ENCODE data around the gene ZNF837. TPM values are rescaled to one million over a fixed set of nuclear protein-coding genes. Genes with fewer than 3 reads are reported as not detected.
"Not testable (repeated sequence)": the region's sequence is repeated elsewhere in the genome, so short reads cannot be mapped to it uniquely, and the experiment has no call there.

ZNF837 gene
- total RNA-seq, 1 experiment from 2014 or later: 3.3 TPM

- DNase-seq: no peak
- Histone ChIP-seq H4K20me1 (ENCODE audit: insufficient read depth) (no peaks in the 10 kb centered on the region), H2AFZ (no peak overlapping the region), H3K27me3 (ENCODE audit: insufficient read depth, low read depth) (no peaks in the 10 kb centered on the region), H3K27ac (no peak overlapping the region), H3K9me2 (ENCODE audit: insufficient read depth) (no peaks in the 10 kb centered on the region), H3F3A (ENCODE audit: insufficient read depth, low read depth) (no peaks in the 10 kb centered on the region), H3K4me1 (replicated peaks; ENCODE audit: insufficient read depth) (no peaks in the 10 kb centered on the region), H3K4me3 (no peak overlapping the region), H3K9me3 (ENCODE audit: insufficient read depth, low read depth) (no peaks in the 10 kb centered on the region), H3K36me3 (ENCODE audit: low read depth) (no peaks in the 10 kb centered on the region), H3K79me2 (ENCODE audit: low read depth) (no peaks in the 10 kb centered on the region), H3K4me2 (no peak overlapping the region)
- POLR2A ChIA-PET (ENCODE audit: unreplicated experiment): no interaction called here
- CTCF ChIA-PET: no interaction called here
- intact Hi-C loops (cut with micrococcal nuclease; ENCODE audit: unreplicated experiment): no loop called here
- BruUV-seq (replicated peaks): no TSS peak
- TF ChIP-seq CTCF (conservative IDR thresholded peaks at IDR 0.05) (no peak), EZH2 (IDR thresholded peaks at IDR 0.05; ENCODE audit: low read depth) (no peak)
Measured at GRCh38 chr19:58350001-58350861, 30.6 kb downstream of the ZNF837 start.

- Histone ChIP-seq H3K9me2 (ENCODE audit: insufficient read depth) (no peaks in the 10 kb centered on the region), H3K27me3 (ENCODE audit: insufficient read depth, low read depth) (no peaks in the 10 kb centered on the region), H3K27ac (no peak overlapping the region), H3F3A (ENCODE audit: insufficient read depth, low read depth) (no peaks in the 10 kb centered on the region), H3K36me3 (ENCODE audit: low read depth) (no peaks in the 10 kb centered on the region), H4K20me1 (ENCODE audit: insufficient read depth) (no peaks in the 10 kb centered on the region), H3K9me3 (ENCODE audit: insufficient read depth, low read depth) (no peaks in the 10 kb centered on the region), H3K79me2 (ENCODE audit: low read depth) (no peaks in the 10 kb centered on the region), H2AFZ (no peak overlapping the region), H3K4me1 (replicated peaks; ENCODE audit: insufficient read depth) (no peaks in the 10 kb centered on the region), H3K4me3 (no peak overlapping the region), H3K4me2 (no peak overlapping the region)
- TF ChIP-seq CTCF (conservative IDR thresholded peaks at IDR 0.05): no peak
- no peak for TF ChIP-seq EZH2 (IDR thresholded peaks at IDR 0.05; ENCODE audit: low read depth)
- intact Hi-C loops (cut with micrococcal nuclease; ENCODE audit: unreplicated experiment): no loop called here
- no peak for DNase-seq
- ChIA-PET POLR2A (ENCODE audit: unreplicated experiment) (no interaction called here), CTCF (no interaction called here)
- BruUV-seq (replicated peaks): no TSS peak
Measured at GRCh38 chr19:58349590-58349989, 31.2 kb downstream of the ZNF837 start.

DNA sequence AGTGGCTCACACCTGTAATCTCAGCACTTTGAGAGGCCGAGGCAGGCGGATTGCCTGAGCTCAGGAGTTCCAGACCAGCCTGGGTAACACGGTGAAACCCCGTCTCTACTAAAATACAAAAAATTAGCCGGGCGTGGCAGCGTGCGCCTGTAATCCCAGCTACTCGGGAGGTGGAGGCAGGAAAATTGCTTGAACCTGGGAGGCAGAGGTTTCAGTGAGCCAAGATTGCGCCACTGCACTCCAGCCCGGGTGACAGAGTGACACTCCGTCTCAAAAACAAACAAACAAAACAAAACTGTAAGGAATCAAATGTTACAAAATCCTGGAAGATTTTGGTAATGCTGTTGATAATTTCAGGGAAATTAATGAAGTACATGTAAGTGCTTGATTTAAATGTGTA, 32.8 kb downstream of the ZNF837 start:
- H2AFZ ChIP-seq; intact Hi-C loops (cut with micrococcal nuclease; ENCODE audit: unreplicated experiment); CTCF ChIA-PET; BruUV-seq (replicated peaks); H3K27ac ChIP-seq; H3K9me2 ChIP-seq (ENCODE audit: insufficient read depth); H3K79me2 ChIP-seq (ENCODE audit: low read depth); H3K36me3 ChIP-seq (ENCODE audit: low read depth); DNase-seq; H3F3A ChIP-seq (ENCODE audit: insufficient read depth, low read depth); H4K20me1 ChIP-seq (ENCODE audit: insufficient read depth); H3K4me1 ChIP-seq (replicated peaks; ENCODE audit: insufficient read depth); H3K9me3 ChIP-seq (ENCODE audit: insufficient read depth, low read depth); H3K27me3 ChIP-seq (ENCODE audit: insufficient read depth, low read depth); H3K4me2 ChIP-seq; H3K4me3 ChIP-seq: not testable (repeated sequence)
- POLR2A ChIA-PET (ENCODE audit: unreplicated experiment): interaction anchor here (0.7 kb wide), 1 partner anchor 54 kb away, joined by 12 read pairs; no protein-coding TSS in a partner anchor

Data from PC-9 (cell line).